ENCODE data around the gene RALGAPA1.

The RALGAPA1 gene

DNA sequence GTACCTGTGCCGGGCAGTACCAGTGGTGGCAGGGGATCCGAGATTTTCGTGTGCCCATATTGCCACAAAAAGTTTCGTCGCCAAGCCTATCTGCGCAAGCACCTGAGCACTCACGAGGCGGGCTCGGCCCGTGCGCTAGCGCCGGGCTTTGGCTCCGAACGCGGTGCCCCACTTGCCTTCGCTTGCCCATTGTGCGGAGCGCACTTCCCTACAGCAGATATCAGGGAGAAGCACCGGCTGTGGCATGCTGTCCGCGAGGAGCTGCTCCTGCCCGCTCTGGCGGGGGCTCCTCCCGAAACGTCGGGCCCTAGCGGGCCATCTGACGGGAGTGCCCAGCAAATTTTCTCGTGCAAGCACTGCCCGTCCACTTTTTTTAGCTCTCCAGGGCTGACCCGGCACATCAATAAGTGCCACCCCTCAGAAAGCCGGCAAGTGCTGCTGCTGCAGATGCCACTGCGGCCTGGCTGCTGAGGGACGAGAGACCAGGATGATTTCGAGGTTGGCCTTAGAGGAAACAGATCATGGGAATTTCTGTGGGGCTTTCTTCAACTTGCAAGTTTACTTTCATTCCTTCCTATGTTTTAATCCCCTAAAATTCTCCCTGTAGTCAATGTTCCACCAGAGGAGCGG is 273.5 kb downstream of the RALGAPA1 start:
- TF ChIP-seq, protein P1, sequence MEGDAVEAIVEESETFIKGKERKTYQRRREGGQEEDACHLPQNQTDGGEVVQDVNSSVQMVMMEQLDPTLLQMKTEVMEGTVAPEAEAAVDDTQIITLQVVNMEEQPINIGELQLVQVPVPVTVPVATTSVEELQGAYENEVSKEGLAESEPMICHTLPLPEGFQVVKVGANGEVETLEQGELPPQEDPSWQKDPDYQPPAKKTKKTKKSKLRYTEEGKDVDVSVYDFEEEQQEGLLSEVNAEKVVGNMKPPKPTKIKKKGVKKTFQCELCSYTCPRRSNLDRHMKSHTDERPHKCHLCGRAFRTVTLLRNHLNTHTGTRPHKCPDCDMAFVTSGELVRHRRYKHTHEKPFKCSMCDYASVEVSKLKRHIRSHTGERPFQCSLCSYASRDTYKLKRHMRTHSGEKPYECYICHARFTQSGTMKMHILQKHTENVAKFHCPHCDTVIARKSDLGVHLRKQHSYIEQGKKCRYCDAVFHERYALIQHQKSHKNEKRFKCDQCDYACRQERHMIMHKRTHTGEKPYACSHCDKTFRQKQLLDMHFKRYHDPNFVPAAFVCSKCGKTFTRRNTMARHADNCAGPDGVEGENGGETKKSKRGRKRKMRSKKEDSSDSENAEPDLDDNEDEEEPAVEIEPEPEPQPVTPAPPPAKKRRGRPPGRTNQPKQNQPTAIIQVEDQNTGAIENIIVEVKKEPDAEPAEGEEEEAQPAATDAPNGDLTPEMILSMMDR (IDR thresholded peaks at IDR 0.05; ENCODE audit: low read depth, low read length): no peak
- Histone ChIP-seq H3K4me1 (peaks cover 3% of the 10 kb centered on the region), H3K4me3 (ENCODE audit: low read depth, low read length) (peak overlapping the region; percentile 96), H3K9me3 (no peaks in the 10 kb centered on the region), H3K36me3 (peaks cover 53% of the 10 kb centered on the region), H3K27me3 (no peaks in the 10 kb centered on the region)
- DNase-seq: peak; percentile 51

DNA sequence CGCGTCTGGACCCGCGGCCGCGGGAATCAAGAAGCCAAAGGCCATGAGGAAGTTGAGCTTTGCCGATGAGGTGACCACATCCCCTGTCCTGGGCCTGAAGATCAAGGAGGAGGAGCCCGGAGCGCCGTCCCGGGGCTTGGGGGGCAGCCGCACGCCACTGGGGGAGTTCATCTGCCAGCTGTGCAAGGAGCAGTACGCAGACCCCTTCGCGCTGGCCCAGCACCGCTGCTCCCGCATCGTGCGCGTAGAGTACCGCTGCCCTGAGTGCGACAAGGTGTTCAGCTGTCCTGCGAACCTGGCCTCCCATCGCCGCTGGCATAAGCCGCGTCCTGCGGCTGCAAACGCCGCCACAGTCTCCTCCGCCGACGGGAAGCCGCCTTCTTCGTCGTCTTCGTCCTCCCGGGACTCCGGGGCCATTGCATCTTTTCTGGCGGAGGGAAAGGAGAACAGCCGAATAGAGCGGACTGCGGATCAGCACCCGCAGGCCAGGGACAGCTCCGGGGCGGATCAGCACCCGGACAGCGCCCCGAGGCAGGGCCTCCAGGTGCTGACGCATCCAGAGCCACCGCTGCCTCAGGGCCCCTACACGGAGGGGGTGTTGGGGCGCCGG is 274.1 kb downstream of the RALGAPA1 start:
- DNase-seq: peak; percentile 45
- H3K36me3 ChIP-seq: peaks cover 50% of the 10 kb centered on the region
- no peaks in the 10 kb centered on the region for H3K9me3 ChIP-seq
- peak overlapping the region; percentile 96 for H3K4me3 ChIP-seq (ENCODE audit: low read depth, low read length)
- TF ChIP-seq, protein P1 (IDR thresholded peaks at IDR 0.05; ENCODE audit: low read depth, low read length): no peak
- H3K4me1 ChIP-seq: peaks cover 10% of the 10 kb centered on the region
- no peaks in the 10 kb centered on the region for H3K27me3 ChIP-seq

DNA sequence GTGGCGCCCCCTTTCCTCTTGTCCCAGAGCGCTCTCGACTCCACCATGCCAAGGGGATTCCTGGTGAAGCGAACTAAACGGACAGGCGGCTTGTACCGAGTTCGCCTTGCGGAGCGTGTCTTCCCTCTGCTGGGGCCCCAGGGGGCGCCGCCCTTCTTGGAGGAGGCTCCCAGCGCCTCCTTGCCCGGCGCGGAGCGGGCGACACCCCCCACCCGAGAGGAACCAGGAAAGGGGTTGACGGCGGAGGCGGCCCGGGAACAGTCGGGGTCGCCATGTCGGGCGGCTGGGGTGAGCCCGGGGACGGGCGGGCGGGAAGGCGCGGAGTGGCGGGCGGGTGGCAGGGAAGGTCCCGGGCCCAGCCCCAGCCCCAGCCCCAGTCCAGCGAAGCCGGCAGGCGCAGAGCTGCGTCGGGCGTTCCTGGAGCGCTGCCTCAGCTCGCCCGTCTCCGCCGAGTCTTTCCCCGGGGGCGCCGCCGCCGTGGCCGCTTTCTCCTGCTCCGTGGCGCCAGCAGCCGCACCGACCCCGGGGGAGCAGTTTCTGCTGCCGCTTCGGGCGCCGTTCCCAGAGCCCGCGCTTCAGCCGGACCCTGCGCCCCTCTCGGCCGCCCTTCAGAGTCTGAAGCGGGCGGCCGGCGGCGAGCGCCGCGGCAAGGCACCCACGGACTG is 274.8 kb downstream of the RALGAPA1 start:
- H3K27me3 ChIP-seq: no peaks in the 10 kb centered on the region

DNA sequence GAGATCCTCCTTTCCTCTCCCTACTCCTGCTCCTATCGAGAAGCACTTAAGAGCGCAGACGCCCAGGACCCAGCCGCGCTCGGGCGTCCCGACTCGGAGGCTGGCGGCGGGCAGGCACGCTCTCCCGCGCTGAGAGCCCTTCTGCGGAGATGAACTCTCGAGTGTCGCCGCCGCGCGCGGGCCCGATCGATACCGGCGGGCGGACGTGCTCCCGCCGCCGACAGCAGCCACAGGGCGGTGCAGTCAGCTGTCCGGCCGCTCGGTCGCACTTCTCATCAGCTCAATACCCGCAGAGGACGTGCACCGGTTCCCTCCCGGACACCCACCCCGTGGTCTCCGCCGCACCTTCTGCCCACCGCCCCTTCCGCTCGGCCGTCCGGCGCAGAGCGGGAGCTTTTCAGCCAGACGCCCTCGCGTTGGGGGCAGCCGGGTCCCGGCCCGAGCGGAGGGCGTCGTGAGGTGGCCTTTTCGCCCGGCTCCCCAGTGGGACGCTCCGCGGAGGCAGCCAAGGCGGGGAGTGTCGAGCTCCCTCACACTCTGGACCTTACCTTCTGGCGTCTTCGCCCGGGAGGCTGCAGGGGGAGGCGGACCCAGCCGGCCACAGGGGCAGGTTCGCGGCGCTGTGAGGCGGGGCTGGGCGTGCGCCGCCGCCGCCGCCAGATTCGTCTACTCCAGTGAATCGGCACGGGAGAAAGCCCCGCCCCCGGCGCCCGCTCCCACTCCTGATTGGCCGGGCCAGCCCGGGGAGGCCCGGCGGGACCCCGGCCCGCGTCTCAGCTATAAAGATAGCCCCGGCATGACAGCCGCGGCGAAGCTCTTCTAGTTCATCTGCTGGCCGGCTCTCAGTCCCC is 275.5 kb downstream of the RALGAPA1 start, which contains the start of gene INSM2:
Gene INSM2, plus strand, starts transcription at position 808 of the 851 bp plus-strand sequence. CDS start 89 bp downstream, outside the sequence.
- H3K36me3 ChIP-seq: peaks cover 54% of the 10 kb centered on the region
- H3K27me3 ChIP-seq: no peaks in the 10 kb centered on the region
- TF ChIP-seq, protein P1 (IDR thresholded peaks at IDR 0.05; ENCODE audit: low read depth, low read length): no peak
- peaks cover 19% of the 10 kb centered on the region for H3K4me1 ChIP-seq
- peak within 1 kb of the TSS; percentile 96 for H3K4me3 ChIP-seq (ENCODE audit: low read depth, low read length)
- peak; percentile 100 for DNase-seq
- no peaks in the 10 kb centered on the region for H3K9me3 ChIP-seq

More for the DNA sequence above, 274.8 kb downstream of the RALGAPA1 start:
- H3K4me3 ChIP-seq (ENCODE audit: low read depth, low read length): peak overlapping the region; percentile 96
- no peak for DNase-seq
- peaks cover 48% of the 10 kb centered on the region for H3K36me3 ChIP-seq
- H3K4me1 ChIP-seq: peaks cover 11% of the 10 kb centered on the region
- TF ChIP-seq, protein P1 (IDR thresholded peaks at IDR 0.05; ENCODE audit: low read depth, low read length): peak; percentile 41
- H3K9me3 ChIP-seq: no peaks in the 10 kb centered on the region

DNA sequence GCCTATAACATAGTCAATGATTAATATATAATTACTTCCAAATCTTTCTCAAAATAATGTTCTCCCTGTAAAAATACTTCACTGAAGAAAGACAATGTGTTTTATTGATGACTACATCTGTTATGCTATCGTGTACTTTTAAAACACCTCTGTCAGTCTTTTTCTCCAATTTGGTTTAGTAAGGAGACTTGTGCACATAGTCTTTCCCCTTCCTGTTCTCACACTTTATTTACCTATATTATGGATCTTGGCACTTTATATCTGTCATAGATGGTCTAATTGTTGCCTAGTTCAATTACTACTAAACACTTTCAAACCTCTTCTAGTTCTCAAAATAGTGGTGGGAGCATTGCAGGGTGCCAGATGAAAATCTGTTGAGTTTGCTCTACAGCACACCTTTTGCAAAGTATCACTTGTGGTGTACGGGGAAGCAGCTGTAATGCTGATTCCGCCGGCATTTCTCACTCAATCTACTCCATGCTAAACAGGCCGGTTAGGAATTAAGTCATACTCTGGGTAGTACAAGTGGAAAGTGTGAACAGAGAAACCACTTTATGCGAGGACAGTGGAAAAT is 276.2 kb downstream of the RALGAPA1 start:
- no peaks in the 10 kb centered on the region for H3K27me3 ChIP-seq
- H3K36me3 ChIP-seq: peaks cover 54% of the 10 kb centered on the region
- no peak for DNase-seq
- peaks cover 20% of the 10 kb centered on the region for H3K4me1 ChIP-seq
- H3K4me3 ChIP-seq (ENCODE audit: low read depth, low read length): peak overlapping the region; percentile 96
- TF ChIP-seq, protein P1 (IDR thresholded peaks at IDR 0.05; ENCODE audit: low read depth, low read length): no peak
- no peaks in the 10 kb centered on the region for H3K9me3 ChIP-seq

All from BE2C (cell line).